Endodermal cell (in vitro differentiated cells): Measurements from ENCODE around the gene COL23A1. TPM values are rescaled to one million over a fixed set of nuclear protein-coding genes. Genes with fewer than 3 reads are reported as not detected.

Experiments
- DNase-seq: peaks from one replicate; pipeline ENCODE4 v3.0.0-alpha.2; 2017
- H3K27ac ChIP-seq: 2 replicates; pipeline ENCODE4 v1.5.1; 2013; ENCODE audit warnings: mild to moderate bottlenecking, low read depth, low read length, moderate library complexity
- H3K27me3 ChIP-seq: 2 replicates; pipeline ENCODE4 v1.6.1; 2013; ENCODE audit warnings: mild to moderate bottlenecking, low read length, moderate library complexity; ENCODE audit not compliant: insufficient read depth, control insufficient read depth, poor library complexity, severe bottlenecking
- H3K36me3 ChIP-seq: 2 replicates; pipeline ENCODE4 v1.7.0; 2013; ENCODE audit warnings: mild to moderate bottlenecking, low read length, moderate library complexity; ENCODE audit not compliant: control insufficient read depth, insufficient read depth
- H3K4me1 ChIP-seq: one replicate; pipeline ENCODE4 v1.7.0; 2013; ENCODE audit warnings: low read length; ENCODE audit not compliant: control insufficient read depth, insufficient read depth
- H3K4me3 ChIP-seq: 2 replicates; pipeline ENCODE4 v1.5.1; 2013; ENCODE audit warnings: mild to moderate bottlenecking, low read length, moderate library complexity
- H3K9ac ChIP-seq: 2 replicates; pipeline ENCODE4 v1.6.1; 2013; ENCODE audit warnings: mild to moderate bottlenecking, low read length, moderate library complexity; ENCODE audit not compliant: poor library complexity, severe bottlenecking; ENCODE audit errors: extremely low read depth
- H3K9me3 ChIP-seq: 2 replicates; pipeline ENCODE4 v1.6.1; 2013; ENCODE audit warnings: mild to moderate bottlenecking, low read length, moderate library complexity; ENCODE audit not compliant: control insufficient read depth
- H3K27ac Mint-ChIP-seq: 2 replicates; pipeline ENCODE4 v1.8.0; 2020; ENCODE audit warnings: mixed read lengths
- H3K27me3 Mint-ChIP-seq: 2 replicates; pipeline ENCODE4 v1.8.0; 2021; ENCODE audit warnings: mild to moderate bottlenecking, mixed read lengths; ENCODE audit not compliant: insufficient read depth
- H3K36me3 Mint-ChIP-seq: 2 replicates; pipeline ENCODE4 v1.8.0; 2020; ENCODE audit warnings: low read depth, mixed read lengths
- H3K4me1 Mint-ChIP-seq: 2 replicates; pipeline ENCODE4 v1.8.0; 2020; ENCODE audit warnings: mixed read lengths
- H3K4me3 Mint-ChIP-seq: 2 replicates; pipeline ENCODE4 v1.8.0; 2020; ENCODE audit warnings: mild to moderate bottlenecking, moderate library complexity, mixed read lengths
- H3K9me3 Mint-ChIP-seq: 2 replicates; pipeline ENCODE4 v1.8.0; 2020; ENCODE audit warnings: mild to moderate bottlenecking, mixed read lengths
- CTCF ChIP-seq: fragments of 200-600 bp; sonication (generic); conservative IDR thresholded peaks from 2 replicates; pipeline ENCODE4 v1.5.0; 2021; ENCODE audit warnings: antibody characterized with exemption, mild to moderate bottlenecking
- WGBS, 2 experiments: methylation state at CpG; one replicate each; pipeline versions ENCODE4 v1.1.5 to v1.1.7; 2013; ENCODE audit warnings: missing lambda C conversion rate in 2 of 2, mixed read lengths in 1 of 2; ENCODE audit not compliant: insufficient coverage in 1 of 2, insufficient read length in 1 of 2; 5-methylcytosine and 5-hydroxymethylcytosine counted together
- long read RNA-seq, 4 experiments: library from polyadenylated mRNA in 2 of 4; library from RNA in 1 of 4; library from capped mRNA in 1 of 4; stranded (forward) in 3 of 4; unstranded in 1 of 4; transcript quantifications; one replicate each; pipeline ENCODE4 v2.0.0, GENCODE V29; 2020 to 2021; ENCODE audit warnings: inconsistent platforms in 1 of 4
- polyA plus RNA-seq, 2 experiments: library from polyadenylated mRNA; stranded (reverse); fragments of 50-300 nt; gene quantifications; one replicate each; pipeline ENCODE4 v1.2.3, GENCODE V29; 2013
- total RNA-seq, 2 donors: library from RNA; stranded (reverse); fragmentation: NEBNext Ultra II Directional in 1 of 2; extraction: Animal tissue kit (Norgen Biotek cat#: 25700) in 1 of 2; gene quantifications; 2 replicates in 1 of 2; 3 replicates in 1 of 2; pipeline ENCODE4 v1.2.1, GENCODE V29; 2021

The COL23A1 gene
- 10 to 100 TPM; 50.2 to 71.3 TPM for total RNA-seq
- polyA plus RNA-seq (2013, experiment 1 of 2), result 11.1 TPM
- polyA plus RNA-seq (2013, experiment 2 of 2), result 11.1 TPM
- long read RNA-seq, experiment 1, partial matches to known transcripts, result 12 of 21 reads
- long read RNA-seq, experiment 1, other reads (novel, unspliced or antisense), result 9 of 21 reads
- long read RNA-seq, experiment 2, partial matches to known transcripts, result 16 of 40 reads
- long read RNA-seq, experiment 2, other reads (novel, unspliced or antisense), result 24 of 40 reads
- long read RNA-seq, experiment 3, partial matches to known transcripts, result 16 of 56 reads
- long read RNA-seq, experiment 3, other reads (novel, unspliced or antisense), result 40 of 56 reads
- long read RNA-seq, experiment 4, partial matches to known transcripts, result 4 of 6 reads
- long read RNA-seq, experiment 4, other reads (novel, unspliced or antisense), result 2 of 6 reads

- TF ChIP-seq CTCF, result peak; percentile 91
- Mint-ChIP-seq H3K27me3 (peaks cover 26% of the 10 kb centered on the region), H3K9me3 (peaks cover 20% of the 10 kb centered on the region), H3K4me1 (peaks cover 32% of the 10 kb centered on the region), H3K4me3 (peak within 1 kb of the TSS; percentile 80), H3K36me3 (peaks cover 33% of the 10 kb centered on the region), H3K27ac (peak within 1 kb of the TSS; percentile 64)
- peaks cover 18% of the 10 kb centered on the region for H3K9me3 ChIP-seq
- 1 to 3% methylated on average over 37 to 78 of the region's 78 CpGs for WGBS, 2 experiments
- H3K4me3 ChIP-seq, result peak within 1 kb of the TSS; percentile 84
- peaks cover 2% of the 10 kb centered on the region for H3K36me3 ChIP-seq
- H3K9ac ChIP-seq, result peak within 1 kb of the TSS; percentile 50
- H3K27ac ChIP-seq, result no peak within 1 kb of the TSS
- DNase-seq, result peak; percentile 90
- peaks cover 8% of the 10 kb centered on the region for H3K4me1 ChIP-seq
- peaks cover 4% of the 10 kb centered on the region for H3K27me3 ChIP-seq
Measured at GRCh38 chr5:178590141-178590923, at the start of gene COL23A1. COL23A1 (minus strand) TSS chr5:178590393.

GRCh38 chr5:178637356-178638074 lies 47.3 kb upstream of the COL23A1 start:
- H3K36me3 Mint-ChIP-seq, result no peaks in the 10 kb centered on the region
- Histone ChIP-seq H3K9me3 (peaks cover 10% of the 10 kb centered on the region), H3K27ac (no peak overlapping the region), H3K9ac (no peak overlapping the region), H3K27me3 (peaks cover 21% of the 10 kb centered on the region), H3K36me3 (no peaks in the 10 kb centered on the region), H3K4me3 (no peak overlapping the region), H3K4me1 (no peaks in the 10 kb centered on the region)
- H3K27ac Mint-ChIP-seq, result no peak overlapping the region
- peaks cover 10% of the 10 kb centered on the region for H3K9me3 Mint-ChIP-seq
- DNase-seq, result no peak
- peaks cover 2% of the 10 kb centered on the region for H3K4me1 Mint-ChIP-seq
- TF ChIP-seq CTCF, result no peak
- 86 to 95% methylated on average over 8 to 9 of the region's 9 CpGs for WGBS, 2 experiments
- H3K4me3 Mint-ChIP-seq, result no peak overlapping the region
- peaks cover 42% of the 10 kb centered on the region for H3K27me3 Mint-ChIP-seq

GRCh38 chr5:178632285-178632684 lies 42.1 kb upstream of the COL23A1 start:
- WGBS, 2 experiments, result 82 to 94% methylated on average over 2 of the region's 4 CpGs
- Histone ChIP-seq H3K4me1 (no peaks in the 10 kb centered on the region), H3K9ac (no peak overlapping the region), H3K36me3 (no peaks in the 10 kb centered on the region), H3K9me3 (peaks cover 9% of the 10 kb centered on the region), H3K4me3 (no peak overlapping the region), H3K27me3 (peaks cover 21% of the 10 kb centered on the region), H3K27ac (no peak overlapping the region)
- no peak overlapping the region for H3K27ac Mint-ChIP-seq
- H3K36me3 Mint-ChIP-seq, result no peaks in the 10 kb centered on the region
- no peak overlapping the region for H3K4me3 Mint-ChIP-seq
- peaks cover 2% of the 10 kb centered on the region for H3K4me1 Mint-ChIP-seq
- no peak for TF ChIP-seq CTCF
- peaks cover 8% of the 10 kb centered on the region for H3K9me3 Mint-ChIP-seq
- H3K27me3 Mint-ChIP-seq, result peaks cover 53% of the 10 kb centered on the region
- no peak for DNase-seq
